ENCODE data around the gene LRRN3. TPM values are rescaled to one million over a fixed set of nuclear protein-coding genes. Genes with fewer than 3 reads are reported as not detected.

The LRRN3 gene
- total RNA-seq, 4 donors from 2014 or later: 1.8 to 6.5 (median 3.8) TPM

DNA sequence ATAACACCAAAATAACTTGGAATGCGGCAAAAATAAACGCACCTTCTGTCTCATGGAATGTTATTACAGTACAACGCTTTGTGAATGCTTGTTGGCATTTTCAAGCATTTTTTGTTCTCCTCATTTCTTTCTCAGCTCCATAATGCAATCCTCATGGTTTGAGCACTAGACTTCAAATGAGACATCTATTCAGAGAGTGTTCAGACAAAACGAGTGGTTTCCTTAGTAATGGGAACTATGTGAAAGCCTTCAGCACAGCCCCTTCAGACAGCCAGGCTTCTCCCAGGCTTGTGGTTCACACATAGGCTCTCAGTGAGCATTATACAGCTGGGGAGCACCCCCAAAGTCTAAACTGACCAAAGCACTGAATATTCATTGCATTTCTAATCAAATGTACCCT is 8.6 kb upstream of the LRRN3 start:
- H3K4me3 ChIP-seq: no peak overlapping the region
- no peaks in the 10 kb centered on the region for H3K27me3 ChIP-seq
- no peaks in the 10 kb centered on the region for H3K9me3 ChIP-seq
- no peak for DNase-seq (ENCODE audit: low spot score in 2 of 2)
- TF ChIP-seq POLR2A (IDR thresholded peaks at IDR 0.05) (no peak), EP300 (IDR thresholded peaks at IDR 0.05) (no peak)
- TF ChIP-seq, protein P1, sequence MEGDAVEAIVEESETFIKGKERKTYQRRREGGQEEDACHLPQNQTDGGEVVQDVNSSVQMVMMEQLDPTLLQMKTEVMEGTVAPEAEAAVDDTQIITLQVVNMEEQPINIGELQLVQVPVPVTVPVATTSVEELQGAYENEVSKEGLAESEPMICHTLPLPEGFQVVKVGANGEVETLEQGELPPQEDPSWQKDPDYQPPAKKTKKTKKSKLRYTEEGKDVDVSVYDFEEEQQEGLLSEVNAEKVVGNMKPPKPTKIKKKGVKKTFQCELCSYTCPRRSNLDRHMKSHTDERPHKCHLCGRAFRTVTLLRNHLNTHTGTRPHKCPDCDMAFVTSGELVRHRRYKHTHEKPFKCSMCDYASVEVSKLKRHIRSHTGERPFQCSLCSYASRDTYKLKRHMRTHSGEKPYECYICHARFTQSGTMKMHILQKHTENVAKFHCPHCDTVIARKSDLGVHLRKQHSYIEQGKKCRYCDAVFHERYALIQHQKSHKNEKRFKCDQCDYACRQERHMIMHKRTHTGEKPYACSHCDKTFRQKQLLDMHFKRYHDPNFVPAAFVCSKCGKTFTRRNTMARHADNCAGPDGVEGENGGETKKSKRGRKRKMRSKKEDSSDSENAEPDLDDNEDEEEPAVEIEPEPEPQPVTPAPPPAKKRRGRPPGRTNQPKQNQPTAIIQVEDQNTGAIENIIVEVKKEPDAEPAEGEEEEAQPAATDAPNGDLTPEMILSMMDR (IDR thresholded peaks at IDR 0.05): no peak
- H3K36me3 ChIP-seq: no peaks in the 10 kb centered on the region
- 26 to 30% methylated on average over 4 of the region's 4 CpGs for WGBS, 2 donors
- H3K27ac ChIP-seq: no peak overlapping the region
- peaks cover 0 to 9% (median 3%) of the 10 kb centered on the region in 4 donors for H3K4me1 ChIP-seq

DNA sequence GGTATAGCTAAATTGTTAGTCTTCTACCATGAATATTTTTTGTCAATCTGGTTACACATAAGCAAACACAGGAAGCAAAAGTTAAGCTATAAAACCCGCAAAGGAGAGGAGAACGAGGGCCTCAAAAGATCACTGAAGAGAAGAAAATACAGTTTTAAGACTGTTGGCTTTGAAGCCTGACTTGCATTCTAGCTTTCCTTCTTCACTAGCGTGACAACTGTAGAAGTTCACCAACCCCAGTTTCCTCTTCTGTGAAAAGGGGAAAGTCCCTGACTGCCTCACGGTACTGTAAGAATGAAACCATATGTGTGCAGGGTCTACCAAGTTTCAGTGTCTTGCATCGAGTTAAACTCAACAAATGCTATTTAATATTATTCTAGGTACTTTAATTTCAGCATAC is 7.5 kb upstream of the LRRN3 start:
- H3K4me3 ChIP-seq: no peak overlapping the region
- H3K9me3 ChIP-seq: no peaks in the 10 kb centered on the region
- H3K27ac ChIP-seq: no peak overlapping the region
- H3K4me1 ChIP-seq: peaks cover 0 to 9% (median 3%) of the 10 kb centered on the region in 4 donors
- TF ChIP-seq, protein P1 (IDR thresholded peaks at IDR 0.05): no peak
- TF ChIP-seq EP300 (IDR thresholded peaks at IDR 0.05) (no peak), POLR2A (IDR thresholded peaks at IDR 0.05) (no peak)
- DNase-seq (ENCODE audit: low spot score in 2 of 2): no peak
- H3K36me3 ChIP-seq: no peaks in the 10 kb centered on the region
- whole genome bisulfite sequencing, 2 donors: 57 to 63% methylated on average over 5 of the region's 5 CpGs
- H3K27me3 ChIP-seq: no peaks in the 10 kb centered on the region

DNA sequence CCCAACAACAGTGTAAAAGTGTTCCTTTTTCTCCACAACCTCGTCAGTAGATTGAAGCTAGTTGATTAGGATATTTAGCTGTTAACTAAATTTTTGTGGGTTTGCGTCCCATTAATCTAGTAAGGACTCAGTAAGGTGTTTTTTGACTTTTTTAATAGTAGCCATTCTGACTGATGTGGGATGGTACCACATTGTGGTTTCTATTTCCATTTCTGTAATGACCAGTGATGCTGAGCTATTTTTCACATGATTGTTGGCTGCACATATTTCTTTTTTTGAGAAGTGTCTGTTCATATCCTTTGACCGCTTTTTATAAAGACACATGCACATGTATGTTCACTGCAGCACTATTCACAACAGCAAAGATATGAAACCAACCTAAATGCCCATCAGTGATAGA is 5.6 kb upstream of the LRRN3 start:
- no peaks in the 10 kb centered on the region for H3K36me3 ChIP-seq
- H3K9me3 ChIP-seq: no peaks in the 10 kb centered on the region
- TF ChIP-seq, protein P1 (IDR thresholded peaks at IDR 0.05): no peak
- no peak for TF ChIP-seq POLR2A (IDR thresholded peaks at IDR 0.05)
- TF ChIP-seq EP300 (IDR thresholded peaks at IDR 0.05): no peak
- H3K27ac ChIP-seq: no peak overlapping the region
- no peaks in the 10 kb centered on the region for H3K27me3 ChIP-seq
- WGBS, 2 donors: 95 to 100% methylated on average over 3 of the region's 3 CpGs
- H3K4me1 ChIP-seq: peaks cover 0 to 9% (median 3%) of the 10 kb centered on the region in 4 donors
- DNase-seq (ENCODE audit: low spot score in 2 of 2): no peak
- no peak overlapping the region for H3K4me3 ChIP-seq

DNA sequence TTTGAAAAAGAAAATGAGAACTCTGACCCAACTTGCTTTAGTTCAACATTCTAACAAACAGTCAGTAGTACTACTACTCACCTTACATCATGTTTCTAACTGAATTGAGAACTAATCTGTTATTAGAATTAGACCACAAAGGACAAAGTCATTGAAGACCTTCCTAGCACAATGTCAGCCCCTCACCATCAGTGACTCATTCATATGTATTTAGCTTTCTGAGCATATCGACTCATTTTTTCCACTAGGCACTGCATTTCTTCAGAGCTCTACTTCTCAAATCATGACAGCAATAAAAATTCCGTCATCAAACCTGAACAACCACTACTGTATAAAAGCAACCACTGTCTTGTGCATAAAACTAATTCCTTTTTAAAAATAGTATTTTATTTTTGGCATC is 4.4 kb upstream of the LRRN3 start:
- TF ChIP-seq POLR2A (IDR thresholded peaks at IDR 0.05) (no peak), EP300 (IDR thresholded peaks at IDR 0.05) (no peak)
- TF ChIP-seq, protein P1 (IDR thresholded peaks at IDR 0.05): no peak
- WGBS, 2 donors: 80 to 86% methylated on average over 2 of the region's 2 CpGs
- no peak for DNase-seq (ENCODE audit: low spot score in 2 of 2)
- Histone ChIP-seq H3K4me1 (peaks cover 0 to 9% (median 3%) of the 10 kb centered on the region in 4 donors), H3K27ac (no peak overlapping the region), H3K36me3 (no peaks in the 10 kb centered on the region), H3K9me3 (no peaks in the 10 kb centered on the region), H3K27me3 (no peaks in the 10 kb centered on the region), H3K4me3 (no peak overlapping the region)

DNA sequence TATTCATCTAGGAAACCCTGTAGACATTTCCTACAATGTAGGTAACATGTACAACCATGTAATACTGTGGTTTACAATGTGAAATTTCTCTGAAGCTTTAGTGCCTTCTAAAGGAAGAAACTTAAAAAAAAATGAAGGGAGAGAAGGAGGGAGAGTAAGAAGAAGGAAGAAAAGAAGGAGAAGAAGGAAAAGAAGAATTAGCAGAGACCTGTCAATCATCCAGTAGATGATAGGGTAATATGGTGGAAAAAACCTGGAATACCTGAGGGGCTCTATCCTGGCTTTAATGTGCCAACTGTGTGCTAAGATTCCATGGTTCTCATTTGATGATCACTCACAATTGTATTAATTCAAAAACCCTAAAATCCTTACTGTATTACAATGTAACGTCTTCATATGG is 2.6 kb upstream of the LRRN3 start:
- H3K4me1 ChIP-seq: peaks cover 0 to 13% (median 0%) of the 10 kb centered on the region in 4 donors
- no peak for TF ChIP-seq EP300 (IDR thresholded peaks at IDR 0.05)
- TF ChIP-seq POLR2A (IDR thresholded peaks at IDR 0.05): no peak
- TF ChIP-seq, protein P1 (IDR thresholded peaks at IDR 0.05): no peak
- WGBS, 2 donors: 88 to 93% methylated on average over 1 of the region's 1 CpG

More for the DNA sequence above, 2.6 kb upstream of the LRRN3 start:
- DNase-seq (ENCODE audit: low spot score in 2 of 2): no peak
- Histone ChIP-seq H3K36me3 (no peaks in the 10 kb centered on the region), H3K27ac (no peak overlapping the region), H3K27me3 (no peaks in the 10 kb centered on the region), H3K9me3 (no peaks in the 10 kb centered on the region), H3K4me3 (no peak overlapping the region)

Data from tibial nerve (tissue), 4 donors.